ENCODE data around the gene HOXA9.

The HOXA9 gene

DNA sequence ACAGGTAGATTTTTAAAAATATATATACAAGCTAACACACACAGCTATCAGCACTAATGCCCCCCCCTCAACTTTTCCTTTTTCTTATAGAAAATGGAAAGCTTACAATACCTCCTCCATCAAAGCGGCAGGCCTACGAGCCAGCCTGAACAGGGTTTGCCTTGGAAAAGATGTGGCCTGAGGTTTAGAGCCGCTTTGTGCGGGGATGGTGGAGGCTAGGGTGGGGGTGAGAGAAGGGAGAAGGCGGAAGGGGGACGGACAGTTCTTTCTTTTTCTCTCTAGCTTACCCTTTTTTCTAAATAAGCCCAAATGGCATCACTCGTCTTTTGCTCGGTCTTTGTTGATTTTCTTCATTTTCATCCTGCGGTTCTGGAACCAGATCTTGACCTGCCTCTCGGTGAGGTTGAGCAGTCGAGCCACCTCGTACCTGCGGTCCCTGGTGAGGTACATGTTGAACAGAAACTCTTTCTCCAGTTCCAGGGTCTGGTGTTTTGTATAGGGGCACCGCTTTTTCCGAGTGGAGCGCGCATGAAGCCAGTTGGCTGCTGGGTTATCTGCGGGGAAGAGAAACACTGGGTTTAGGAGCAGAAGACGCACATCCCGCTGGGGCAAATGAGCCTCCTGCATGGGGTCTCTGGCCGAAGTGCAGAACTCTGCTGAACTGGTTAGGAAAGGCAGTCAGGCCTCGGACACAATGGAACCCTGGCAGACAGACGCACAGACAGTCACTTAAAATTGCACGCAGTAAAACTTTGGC, 1.9 kb downstream of the HOXA9 start:
- no peak for DNase-seq

DNA sequence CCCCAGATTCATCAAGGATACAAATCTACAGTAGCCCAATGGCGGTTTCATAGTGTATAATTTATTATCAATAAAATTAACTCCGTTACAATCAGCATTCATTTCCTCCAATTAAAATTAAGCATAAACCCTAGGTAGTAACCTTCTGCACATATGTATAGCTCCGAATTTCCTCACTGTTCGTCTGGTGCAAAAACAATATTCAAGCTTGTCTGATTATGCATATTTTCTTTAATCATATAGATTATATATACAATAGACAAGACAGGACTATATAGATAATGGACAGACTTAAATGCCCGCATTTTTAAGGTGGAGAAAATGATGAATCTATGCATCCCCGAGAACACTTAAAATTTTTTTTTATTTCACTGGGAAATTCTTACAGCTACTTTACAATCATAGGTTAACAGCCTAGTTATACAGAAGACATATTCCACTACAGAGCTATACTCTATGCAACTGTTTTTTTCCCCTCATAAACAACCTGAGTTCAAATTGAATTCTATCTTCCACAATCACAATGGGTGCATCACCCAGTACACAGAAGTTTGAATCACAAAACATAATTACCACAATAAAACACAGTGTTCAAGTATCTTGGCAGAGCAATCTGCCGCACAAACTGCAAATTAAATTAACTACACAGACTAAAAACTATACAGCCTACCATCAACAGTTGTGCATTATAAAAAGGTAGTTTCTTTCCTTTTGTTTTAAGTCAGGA, 2.6 kb downstream of the HOXA9 start:
- DNase-seq: no peak

DNA sequence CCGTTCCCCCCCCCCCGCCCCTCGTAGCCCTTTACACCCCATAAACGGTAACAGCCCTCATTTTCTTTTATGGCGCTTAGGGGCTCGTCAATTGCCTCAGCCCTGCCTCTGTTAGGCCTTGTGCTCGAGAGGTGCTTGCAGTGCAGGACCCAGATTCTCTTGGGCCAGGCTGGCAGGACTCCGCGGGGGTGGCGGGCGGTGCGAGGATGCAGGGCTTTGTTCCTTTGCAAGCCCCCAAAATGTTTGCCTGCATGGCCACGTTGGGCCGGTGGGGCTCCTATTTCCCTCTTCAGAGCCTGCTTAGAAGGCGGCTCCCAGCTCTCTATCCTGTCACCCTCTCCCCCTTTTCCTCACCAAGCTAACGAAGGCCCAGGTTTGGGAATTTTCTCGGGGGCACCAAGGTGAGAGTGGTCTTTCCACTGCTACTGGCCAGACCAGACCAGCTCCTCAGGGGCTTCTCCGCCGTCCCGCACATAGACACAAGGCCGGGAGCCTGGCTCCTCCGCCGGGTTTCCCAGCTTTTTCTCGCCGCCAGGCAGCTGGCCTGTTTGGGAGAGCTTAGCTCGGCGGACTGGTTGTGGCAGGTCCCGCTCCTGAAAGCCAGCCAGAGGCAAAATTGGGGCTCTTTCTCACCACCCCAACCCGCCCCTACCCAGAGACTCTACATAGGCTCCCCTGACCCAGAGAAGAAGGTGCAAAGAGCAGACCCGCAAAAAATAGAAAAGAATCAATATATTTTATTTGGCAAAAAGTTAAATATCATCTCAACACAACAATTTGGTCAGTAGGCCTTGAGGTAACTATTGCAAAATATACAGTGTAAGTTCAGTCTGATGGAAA, 3.4 kb downstream of the HOXA9 start:
- no peak for DNase-seq

DNA sequence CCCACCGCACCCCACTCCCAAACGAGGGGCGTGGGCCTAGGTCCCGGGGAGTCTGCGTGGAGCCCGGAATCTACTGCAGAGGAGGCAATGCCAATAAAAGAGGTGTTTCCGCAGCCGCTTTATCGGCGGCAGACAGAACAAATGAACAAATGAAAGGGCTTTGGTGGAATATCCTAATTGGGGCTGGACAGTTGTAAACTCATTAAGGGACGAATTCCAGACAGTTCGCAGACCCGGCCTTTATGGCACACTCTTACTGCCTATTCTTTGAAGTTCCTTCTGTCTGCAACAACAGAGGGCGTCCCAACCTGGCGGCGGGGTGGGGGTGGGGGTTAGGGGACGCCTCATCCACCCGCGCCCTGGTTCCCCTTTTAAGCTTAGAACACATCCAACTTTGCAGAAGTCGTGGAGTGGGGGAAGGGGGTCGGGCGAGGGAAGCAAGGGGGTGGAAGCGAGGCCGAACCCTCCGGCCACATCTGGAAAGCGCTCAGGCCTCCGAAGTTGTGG, 4.1 kb downstream of the HOXA9 start:
- DNase-seq: no peak

DNA sequence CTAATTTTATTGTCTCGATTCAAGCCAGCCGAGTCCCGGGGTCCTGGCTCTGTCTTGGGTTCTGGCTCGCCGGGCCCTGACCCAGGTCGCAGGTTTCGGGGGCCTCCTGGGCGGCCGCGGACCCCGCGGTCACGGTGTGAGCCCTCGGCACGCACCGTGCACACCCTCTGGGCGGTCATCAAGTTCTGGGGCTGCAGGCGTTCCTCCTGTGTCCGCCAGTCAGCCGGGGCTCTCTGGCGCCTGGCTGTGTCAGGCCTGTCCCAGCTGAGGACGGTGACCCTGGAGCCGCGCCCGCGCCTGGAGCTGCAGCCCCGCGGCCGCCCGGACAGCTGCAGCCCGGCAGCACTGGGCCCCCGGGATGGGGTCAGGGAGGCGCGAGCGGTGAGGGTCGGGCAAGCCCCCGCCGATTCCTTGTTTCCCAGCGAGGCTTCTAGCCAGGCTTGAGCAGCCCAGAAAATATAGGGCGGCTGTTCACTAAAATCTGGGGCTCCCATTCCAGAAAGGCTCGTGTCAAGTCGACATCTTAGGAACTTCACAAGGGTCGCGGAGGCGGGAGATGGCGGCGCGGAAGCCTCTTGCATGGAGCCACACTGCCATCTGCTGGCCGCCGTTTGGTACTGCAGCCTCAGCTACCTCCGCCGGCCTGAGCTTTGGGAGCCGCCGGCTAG, 4.7 kb downstream of the HOXA9 start:
- DNase-seq: peak; percentile 88

DNA sequence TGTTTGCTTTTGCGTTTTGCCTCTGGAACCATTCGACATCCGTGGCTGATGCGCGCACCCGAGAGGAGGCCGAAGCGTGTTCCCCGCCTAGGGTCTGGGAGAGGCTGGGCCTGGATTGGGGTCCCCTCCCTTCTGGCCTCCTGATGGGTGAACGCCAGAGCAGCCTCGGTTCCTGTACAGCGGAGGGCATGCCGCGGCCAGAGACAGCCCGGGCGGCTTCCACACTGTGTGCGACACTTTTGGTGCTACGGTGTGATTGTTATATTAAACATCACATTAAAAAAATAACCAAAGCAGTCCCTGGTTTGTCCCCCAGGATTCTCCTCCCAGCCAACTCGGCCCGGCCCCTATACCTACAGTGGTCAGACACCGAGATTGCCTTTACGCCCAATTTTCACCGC, 5.2 kb downstream of the HOXA9 start:
- DNase-seq: no peak

DNA sequence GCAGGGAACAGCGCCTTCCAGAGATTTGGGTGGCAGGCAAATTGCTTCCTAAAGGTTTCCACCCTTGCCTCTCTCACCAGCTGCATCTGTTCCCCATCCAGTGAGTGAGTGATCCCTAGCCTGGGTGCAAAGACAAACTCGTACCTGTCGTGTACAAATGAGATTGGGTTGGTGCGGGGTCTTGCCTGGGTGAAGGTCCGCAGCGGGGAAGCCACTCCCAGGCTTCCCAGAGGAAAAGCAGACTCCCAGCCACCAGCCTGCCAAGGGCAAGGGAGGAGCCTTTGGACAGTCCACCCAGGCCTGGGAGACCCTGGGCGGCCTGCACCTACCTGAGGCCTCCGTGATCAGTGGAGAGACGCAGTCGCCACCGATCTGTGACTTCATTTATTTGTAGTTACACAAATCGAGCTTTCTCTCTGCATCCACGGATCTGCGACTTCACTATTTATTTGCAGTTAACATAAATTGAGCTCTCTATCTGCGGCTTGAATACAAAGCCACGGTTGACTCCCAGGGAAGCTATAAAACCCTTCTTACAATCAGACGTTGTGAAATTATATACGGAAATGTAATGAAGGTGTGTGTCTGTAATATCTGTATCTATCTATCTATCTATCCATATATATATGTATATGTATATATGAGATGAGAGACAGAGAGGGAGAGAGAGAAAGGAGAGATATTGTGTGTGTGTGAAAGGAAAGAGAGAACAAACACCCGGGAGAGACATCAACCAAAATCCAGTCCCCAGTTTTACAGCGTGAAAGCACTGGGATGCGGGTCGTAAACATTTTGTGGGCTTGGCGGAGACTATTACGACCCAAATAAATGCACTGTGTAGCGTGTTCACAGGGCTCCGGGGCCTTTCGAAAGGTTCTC, 5.8 kb downstream of the HOXA9 start:
- DNase-seq: no peak

DNA sequence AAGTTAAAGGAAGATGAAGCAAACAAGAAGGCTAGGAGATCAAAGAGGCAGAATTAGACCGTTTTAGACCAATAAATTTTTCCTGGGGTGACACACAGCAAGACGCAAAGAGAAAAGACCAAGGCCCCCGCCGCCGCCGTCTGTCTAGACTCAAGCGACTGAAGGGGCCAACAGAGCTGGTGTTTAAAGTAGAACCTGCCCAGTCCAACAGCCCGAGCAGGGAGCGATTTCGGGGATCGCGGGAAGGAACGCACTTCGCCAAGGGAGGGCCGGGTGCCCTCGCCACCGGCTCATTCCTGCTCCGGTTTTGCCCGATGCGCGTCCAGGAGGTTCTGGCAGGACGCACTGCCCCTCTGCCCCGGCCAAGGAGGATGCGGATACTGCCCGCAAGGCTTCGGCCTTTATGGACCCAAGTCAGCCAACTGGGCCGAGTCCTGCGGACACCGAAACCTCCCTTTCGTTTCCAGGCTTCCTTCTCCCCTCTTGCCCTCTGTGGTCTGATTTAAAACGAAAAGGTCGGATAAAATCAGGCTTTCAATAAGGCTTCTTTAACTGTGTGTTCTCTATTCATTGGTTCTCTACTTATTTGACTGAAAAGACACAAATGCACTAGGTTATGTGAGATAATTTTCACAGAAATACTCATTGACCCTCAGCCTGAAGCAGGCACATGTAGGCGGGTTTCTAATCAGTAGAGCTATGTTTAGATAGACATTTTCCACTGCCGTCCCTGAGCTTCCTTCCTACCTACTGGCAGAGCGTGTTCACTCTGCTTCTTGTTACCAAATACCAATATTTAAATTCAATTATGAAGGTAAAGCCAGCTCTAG, 6.7 kb downstream of the HOXA9 start:
- DNase-seq: no peak

DNA sequence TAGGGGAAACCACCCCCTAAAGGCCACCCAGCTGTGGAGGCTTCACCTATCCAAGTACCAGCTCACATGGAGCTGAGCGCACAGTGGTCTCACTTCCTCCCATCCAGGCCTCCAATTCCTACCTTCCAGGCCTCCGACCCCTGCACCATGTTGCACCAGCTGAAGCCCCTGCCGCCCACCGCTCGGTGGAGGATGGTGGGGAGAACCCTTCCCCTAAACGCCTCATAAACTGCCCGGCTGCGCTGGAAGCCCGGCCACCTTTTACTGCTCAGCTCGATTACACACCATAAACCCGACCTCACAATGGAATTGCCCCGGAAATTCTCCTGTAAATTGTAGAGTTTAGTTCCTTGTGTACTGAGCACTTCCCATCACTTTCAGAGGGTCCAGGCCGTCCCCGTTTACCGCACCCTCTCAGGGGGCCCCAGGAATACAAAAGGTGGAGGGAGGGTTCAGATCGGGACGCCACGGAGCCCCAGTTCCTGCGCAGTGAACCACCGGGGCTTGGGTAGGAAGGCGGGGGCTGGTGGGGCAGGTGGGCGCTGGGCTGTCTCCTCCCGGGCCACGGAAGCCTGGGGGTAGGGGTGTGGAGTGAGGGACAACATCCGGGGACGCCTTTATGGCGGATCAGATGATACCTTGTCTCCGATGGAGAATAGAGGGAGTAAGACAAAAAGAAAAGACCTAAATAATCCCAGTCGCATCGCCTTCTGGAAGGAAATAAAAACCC, 7.5 kb downstream of the HOXA9 start:
- DNase-seq: no peak

DNA sequence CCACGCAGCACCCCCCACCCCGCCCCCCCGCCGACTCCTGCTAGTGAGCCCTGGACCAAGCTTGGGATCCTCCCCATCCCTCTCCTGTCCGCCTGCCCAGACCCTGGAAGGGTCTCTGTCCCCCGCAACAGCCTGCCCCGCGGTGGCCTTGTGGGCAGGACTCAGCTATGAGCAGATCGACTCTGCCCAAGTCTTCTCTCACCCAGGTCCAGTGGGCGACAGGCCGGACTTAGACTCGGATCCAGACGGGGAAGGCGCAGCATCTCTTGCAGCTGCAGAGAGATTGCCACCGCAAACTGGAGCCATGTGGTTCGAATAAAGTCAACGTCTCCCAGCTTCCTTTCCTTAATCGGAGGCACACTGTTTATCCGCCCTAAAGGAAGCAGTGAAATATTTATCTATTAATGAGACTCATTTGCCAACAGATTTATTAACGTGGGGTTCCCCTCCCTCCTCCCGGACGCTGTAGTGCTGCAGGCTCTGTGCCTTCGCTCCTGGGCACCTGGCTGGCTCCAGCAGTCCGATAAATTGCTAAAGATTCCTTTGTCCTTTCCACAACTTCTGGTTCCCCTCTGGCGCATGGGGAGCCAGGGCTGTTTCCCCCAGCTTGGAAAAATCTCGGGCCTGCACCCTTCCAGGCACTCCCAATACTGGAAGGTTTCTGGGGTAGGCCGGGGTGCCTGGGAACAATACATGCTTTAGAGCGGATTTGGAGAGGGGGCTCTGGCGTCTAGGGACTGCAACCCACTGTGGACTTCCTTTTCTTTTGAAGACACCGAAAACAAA, 8.2 kb downstream of the HOXA9 start:
- no peak for DNase-seq

DNA sequence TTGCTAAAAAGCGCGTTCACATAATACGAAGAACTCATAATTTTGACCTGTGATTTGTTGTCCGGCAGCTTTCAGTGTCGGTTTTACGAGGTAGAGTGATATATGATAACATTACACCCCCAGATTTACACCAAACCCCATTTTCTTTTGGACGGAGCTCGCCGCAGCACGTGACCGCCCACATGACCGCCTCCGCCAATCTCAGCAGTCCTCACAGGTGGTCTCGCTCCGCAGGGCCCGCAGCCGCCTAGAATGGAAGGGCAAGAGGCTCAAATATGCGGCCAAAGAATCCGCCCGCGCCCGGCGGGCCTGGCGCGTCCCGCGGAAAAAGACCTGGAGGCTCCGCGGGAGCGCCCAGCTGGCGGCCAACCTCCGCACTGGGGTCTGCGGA, 8.8 kb downstream of the HOXA9 start, which contains the start of gene HOXA7:
Gene HOXA7, minus strand, starts transcription at position 168 of the 391 bp plus-strand sequence. Its CDS starts 130 bp downstream, at position 38.
- DNase-seq: no peak

DNA sequence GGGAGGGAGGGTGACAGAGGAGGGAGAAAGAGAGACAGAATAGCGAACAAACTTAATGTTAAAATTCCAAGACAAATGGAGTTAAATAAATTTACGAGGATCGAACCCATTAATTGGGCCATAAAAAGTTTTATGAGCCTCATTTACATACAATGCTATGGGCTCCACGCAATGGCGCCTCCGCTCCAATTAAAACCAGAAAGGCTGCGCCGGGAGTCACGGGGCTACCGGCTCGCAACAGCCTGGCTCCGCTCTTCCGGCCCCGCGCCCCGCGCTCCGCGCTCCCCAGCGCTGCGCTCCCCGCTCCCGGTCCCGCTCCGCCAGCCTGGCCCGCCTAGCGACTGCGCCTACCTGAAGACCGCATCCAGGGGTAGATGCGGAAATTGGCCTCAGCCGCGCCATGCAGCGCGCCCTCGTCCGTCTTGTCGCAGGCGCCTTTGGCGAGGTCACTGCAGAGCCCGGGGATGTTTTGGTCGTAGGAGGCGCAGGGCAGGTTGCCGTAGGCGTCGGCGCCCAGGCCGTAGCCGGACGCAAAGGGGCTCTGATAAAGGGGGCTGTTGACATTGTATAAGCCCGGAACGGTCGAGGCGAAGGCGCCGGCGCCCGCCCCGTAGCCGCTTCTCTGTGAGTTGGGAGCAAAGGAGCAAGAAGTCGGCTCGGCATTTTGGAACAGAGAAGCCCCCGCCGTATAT, 9.4 kb downstream of the HOXA9 start:
- no peak for DNase-seq

DNA sequence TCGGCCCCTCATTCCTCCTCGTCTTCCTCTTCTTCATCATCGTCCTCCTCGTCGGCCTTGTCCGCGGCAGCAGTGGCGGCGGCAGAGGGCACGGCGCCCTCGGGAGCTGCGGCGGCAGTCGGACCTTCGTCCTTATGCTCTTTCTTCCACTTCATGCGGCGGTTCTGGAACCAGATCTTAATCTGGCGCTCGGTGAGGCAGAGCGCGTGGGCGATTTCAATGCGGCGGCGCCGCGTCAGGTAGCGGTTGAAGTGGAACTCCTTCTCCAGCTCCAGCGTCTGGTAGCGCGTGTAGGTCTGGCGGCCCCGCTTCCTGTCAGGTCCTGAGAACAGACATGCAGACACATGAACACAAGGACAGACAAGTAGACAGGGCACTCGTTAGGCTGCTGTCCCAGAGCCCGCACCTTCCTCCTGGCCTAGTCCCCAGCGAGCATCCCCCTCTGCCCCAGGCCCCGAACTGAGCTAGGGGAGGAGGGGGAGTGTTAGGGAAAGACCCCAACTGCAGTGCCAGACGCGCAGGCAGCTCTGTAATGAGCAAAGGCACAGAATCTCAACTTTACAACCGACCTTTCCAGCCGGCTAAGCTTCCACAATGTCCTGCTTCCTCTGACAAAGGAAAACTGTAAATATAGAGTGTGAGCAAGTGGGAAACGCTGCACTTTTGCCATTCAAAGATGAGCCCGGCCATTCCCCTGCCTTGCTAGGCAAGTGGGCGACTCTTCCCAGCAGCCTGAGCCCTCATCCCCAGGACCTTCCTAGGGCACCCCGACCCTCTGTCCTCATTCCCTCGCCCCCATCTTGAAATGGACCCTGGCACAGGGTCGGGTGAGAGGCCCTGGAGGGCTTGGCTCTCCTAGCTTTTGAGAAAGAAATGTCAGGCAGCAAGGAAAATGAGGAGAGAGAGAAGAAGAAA, 10.2 kb downstream of the HOXA9 start:
- no peak for DNase-seq

DNA sequence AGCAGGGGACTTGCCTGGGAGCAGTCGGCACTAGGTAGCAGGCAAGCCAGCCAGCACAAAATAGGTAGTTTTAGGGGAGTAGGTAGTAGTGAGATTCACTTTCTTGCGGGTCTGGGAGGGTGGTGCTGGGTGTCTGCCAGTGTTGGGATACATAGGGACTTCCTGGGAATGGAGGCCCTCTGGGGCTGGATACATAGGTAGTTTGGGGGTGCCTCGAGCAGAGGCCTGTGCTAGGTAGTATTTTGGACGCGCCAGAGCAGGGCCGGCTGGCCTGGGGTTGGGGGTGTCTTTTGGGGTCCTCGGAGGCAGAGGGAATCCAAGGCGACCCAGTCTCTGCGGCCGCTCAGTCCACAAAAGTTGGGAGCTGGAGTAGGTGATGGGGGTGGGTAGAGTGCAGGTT, 11.0 kb downstream of the HOXA9 start:
- no peak for DNase-seq

DNA sequence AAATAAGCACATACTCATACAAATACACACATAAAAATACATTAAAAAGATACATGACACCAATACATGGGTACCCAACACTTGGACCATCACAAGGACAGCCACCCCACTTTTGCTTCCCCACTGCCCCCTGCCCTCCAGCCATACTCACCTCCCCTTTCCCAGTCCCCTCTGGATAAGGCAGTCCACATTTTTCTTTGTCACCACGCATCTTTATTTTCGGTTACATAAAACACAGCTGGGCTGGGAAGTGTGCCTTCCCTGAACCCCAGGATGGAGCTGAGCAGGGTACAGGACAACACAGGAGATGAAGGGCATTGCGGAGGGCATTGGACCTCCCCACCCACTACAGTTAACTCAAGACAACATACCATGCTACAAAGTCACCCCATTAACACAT, 11.8 kb downstream of the HOXA9 start:
- DNase-seq: no peak

DNA sequence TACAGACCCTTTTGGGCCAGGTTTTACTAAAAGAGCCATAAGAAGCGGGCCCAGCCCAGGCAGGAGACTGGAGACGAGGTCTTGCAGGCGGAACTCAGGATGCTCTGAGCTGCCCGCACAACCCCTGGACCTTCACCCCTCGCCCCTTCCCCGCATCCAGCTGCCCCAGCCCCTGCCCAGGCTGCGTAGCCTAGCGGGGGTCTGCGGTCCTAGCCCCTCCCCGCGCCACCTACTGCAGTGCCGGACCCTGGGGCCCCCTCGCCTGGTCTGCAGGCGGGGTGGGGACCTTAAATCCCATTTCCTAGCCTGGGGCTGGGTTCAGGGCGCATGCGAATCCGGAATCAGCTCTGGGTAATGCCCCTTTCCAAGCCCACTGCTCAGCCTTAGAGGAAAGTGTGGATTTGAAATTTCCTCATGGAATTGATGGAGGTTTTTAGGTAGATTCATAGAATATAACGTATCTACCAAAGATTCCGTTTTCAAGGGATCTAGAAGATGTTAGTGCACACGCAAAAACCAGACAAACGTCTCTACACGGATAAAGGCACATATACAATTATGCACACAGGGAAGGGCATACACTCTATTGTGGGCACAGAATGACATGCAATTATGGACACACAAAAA, 12.4 kb downstream of the HOXA9 start:
- no peak for DNase-seq

Measured in 8988T (cell line).